LoVo (cell line): Measurements from ENCODE around the gene CAPN7.
"Not testable (repeated sequence)": the region's sequence is repeated elsewhere in the genome, so short reads cannot be mapped to it uniquely, and the experiment has no call there.

Experiments
- DNase-seq: peaks from one replicate; pipeline ENCODE4 v3.0.0-alpha.2; 2016; ENCODE audit warnings: low spot score

CAPN7 gene

GRCh38 chr3:15205934-15206661, at the start of gene CAPN7:
TSS of gene CAPN7 (plus strand) at chr3:15206246. CDS start at chr3:15206496, 250 bp downstream.
- peak; percentile 97 for DNase-seq

GRCh38 chr3:15157441-15157840, 48.6 kb upstream of the CAPN7 start:
- no peak for DNase-seq

- no peak for DNase-seq
Observed at GRCh38 chr3:15159501-15160136, 46.4 kb upstream of the CAPN7 start.

- DNase-seq: no peak
Observed at GRCh38 chr3:15160662-15161061, 45.4 kb upstream of the CAPN7 start.

- no peak for DNase-seq
Observed at GRCh38 chr3:15161133-15161532, 44.9 kb upstream of the CAPN7 start.

- DNase-seq: not testable (repeated sequence)
Observed at GRCh38 chr3:15163656-15164055, 42.4 kb upstream of the CAPN7 start.

- no peak for DNase-seq
Observed at GRCh38 chr3:15164340-15164739, 41.7 kb upstream of the CAPN7 start.

GRCh38 chr3:15165061-15165460, 41.0 kb upstream of the CAPN7 start:
- no peak for DNase-seq

- not testable (repeated sequence) for DNase-seq
Observed at GRCh38 chr3:15166391-15166790, 39.7 kb upstream of the CAPN7 start.

- DNase-seq: no peak
Observed at GRCh38 chr3:15171096-15171495, 35.0 kb upstream of the CAPN7 start.

GRCh38 chr3:15172806-15173205, 33.2 kb upstream of the CAPN7 start:
- DNase-seq: no peak

GRCh38 chr3:15174953-15175352, 31.1 kb upstream of the CAPN7 start:
- no peak for DNase-seq

- DNase-seq: no peak
Observed at GRCh38 chr3:15175605-15176004, 30.4 kb upstream of the CAPN7 start.

- no peak for DNase-seq
Observed at GRCh38 chr3:15180042-15180611, 25.9 kb upstream of the CAPN7 start.

GRCh38 chr3:15181511-15181910, 24.5 kb upstream of the CAPN7 start:
- DNase-seq: no peak

- no peak for DNase-seq
Observed at GRCh38 chr3:15181963-15182362, 24.1 kb upstream of the CAPN7 start.

GRCh38 chr3:15183011-15183410, 23.0 kb upstream of the CAPN7 start:
- no peak for DNase-seq

GRCh38 chr3:15185404-15185803, 20.6 kb upstream of the CAPN7 start:
- DNase-seq: no peak

GRCh38 chr3:15186101-15186476, 20.0 kb upstream of the CAPN7 start:
- no peak for DNase-seq

GRCh38 chr3:15186477-15187164, 19.4 kb upstream of the CAPN7 start:
- not testable (repeated sequence) for DNase-seq

- DNase-seq: no peak
Observed at GRCh38 chr3:15197340-15198029, 8.6 kb upstream of the CAPN7 start.

- no peak for DNase-seq
Observed at GRCh38 chr3:15198686-15199085, 7.4 kb upstream of the CAPN7 start.
